C4-2B (cell line): ENCODE data around the gene PDE4D.

Experiments
- ZFX ChIP-seq: fragments of 450-650 bp; IDR thresholded peaks from 2 replicates; pipeline ENCODE4 v1.6.1; 2017
- TF ChIP-seq, protein P1 (sequence below): fragments of 450-650 bp; conservative IDR thresholded peaks from 2 replicates; pipeline ENCODE4 v1.5.1; 2017; ENCODE audit warnings: mild to moderate bottlenecking

DNA sequence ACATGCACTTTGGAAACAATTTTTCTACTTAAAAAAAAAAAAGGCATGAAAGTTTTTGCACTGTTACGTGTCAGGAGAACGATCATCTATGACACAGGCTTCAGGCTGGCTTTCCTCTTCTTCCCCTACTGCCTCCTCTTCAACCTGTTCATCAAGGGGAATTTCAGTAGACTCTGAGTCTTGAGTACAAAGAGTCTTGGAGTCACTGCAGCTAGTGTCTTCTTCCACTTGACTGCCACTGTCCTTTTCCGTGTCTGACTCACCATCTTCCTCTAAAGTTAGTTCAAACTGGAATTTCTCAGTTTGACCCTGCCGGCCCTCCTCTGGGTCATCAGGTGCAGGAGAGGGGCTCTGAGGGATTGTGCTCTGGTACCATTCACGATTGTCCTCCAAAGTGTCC, 918.9 kb downstream of the PDE4D start:
- TF ChIP-seq, protein P1, sequence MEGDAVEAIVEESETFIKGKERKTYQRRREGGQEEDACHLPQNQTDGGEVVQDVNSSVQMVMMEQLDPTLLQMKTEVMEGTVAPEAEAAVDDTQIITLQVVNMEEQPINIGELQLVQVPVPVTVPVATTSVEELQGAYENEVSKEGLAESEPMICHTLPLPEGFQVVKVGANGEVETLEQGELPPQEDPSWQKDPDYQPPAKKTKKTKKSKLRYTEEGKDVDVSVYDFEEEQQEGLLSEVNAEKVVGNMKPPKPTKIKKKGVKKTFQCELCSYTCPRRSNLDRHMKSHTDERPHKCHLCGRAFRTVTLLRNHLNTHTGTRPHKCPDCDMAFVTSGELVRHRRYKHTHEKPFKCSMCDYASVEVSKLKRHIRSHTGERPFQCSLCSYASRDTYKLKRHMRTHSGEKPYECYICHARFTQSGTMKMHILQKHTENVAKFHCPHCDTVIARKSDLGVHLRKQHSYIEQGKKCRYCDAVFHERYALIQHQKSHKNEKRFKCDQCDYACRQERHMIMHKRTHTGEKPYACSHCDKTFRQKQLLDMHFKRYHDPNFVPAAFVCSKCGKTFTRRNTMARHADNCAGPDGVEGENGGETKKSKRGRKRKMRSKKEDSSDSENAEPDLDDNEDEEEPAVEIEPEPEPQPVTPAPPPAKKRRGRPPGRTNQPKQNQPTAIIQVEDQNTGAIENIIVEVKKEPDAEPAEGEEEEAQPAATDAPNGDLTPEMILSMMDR = no peak
- TF ChIP-seq ZFX = no peak
